HG02885 (cell line): ENCODE results near the gene BRD3OS.

Source experiments
- ATAC-seq: cut with Tn5 transposase; IDR thresholded peaks from one replicate; pipeline ENCODE4 v1.9.1; 2021; ENCODE audit warnings: mild to moderate bottlenecking; ENCODE audit not compliant: unreplicated experiment, poor library complexity

Gene BRD3OS

GRCh38 chr9:134024828-134025605, at the start of gene BRD3OS:
TSS of gene BRD3OS (plus strand) at chr9:134025481. CDS start at chr9:134026748, 1,267 bp downstream.
- ATAC-seq = peak; percentile 92

- no peak for ATAC-seq
Measured at GRCh38 chr9:133975511-133975910, 49.8 kb upstream of the BRD3OS start.

- ATAC-seq = no peak
Measured at GRCh38 chr9:133976191-133976861, 49.0 kb upstream of the BRD3OS start.

- no peak for ATAC-seq
Measured at GRCh38 chr9:133976887-133977286, 48.4 kb upstream of the BRD3OS start.

GRCh38 chr9:133977421-133978201, 47.7 kb upstream of the BRD3OS start:
- no peak for ATAC-seq

- ATAC-seq = no peak
Measured at GRCh38 chr9:133978226-133978898, 46.9 kb upstream of the BRD3OS start.

- no peak for ATAC-seq
Measured at GRCh38 chr9:133978899-133979272, 46.4 kb upstream of the BRD3OS start.

- ATAC-seq = peak; percentile 49
Measured at GRCh38 chr9:133979273-133979920, 45.9 kb upstream of the BRD3OS start.

GRCh38 chr9:133979921-133980863, 45.1 kb upstream of the BRD3OS start:
- no peak for ATAC-seq

GRCh38 chr9:133980864-133981588, 44.3 kb upstream of the BRD3OS start:
- ATAC-seq = no peak

- no peak for ATAC-seq
Measured at GRCh38 chr9:133981589-133981957, 43.7 kb upstream of the BRD3OS start.

GRCh38 chr9:133981958-133982681, 43.2 kb upstream of the BRD3OS start:
- no peak for ATAC-seq

GRCh38 chr9:133982971-133983720, 42.1 kb upstream of the BRD3OS start:
- no peak for ATAC-seq

GRCh38 chr9:133986061-133986460, 39.2 kb upstream of the BRD3OS start:
- ATAC-seq = no peak

GRCh38 chr9:133986774-133987445, 38.4 kb upstream of the BRD3OS start:
- no peak for ATAC-seq

- ATAC-seq = no peak
Measured at GRCh38 chr9:133987446-133987788, 37.9 kb upstream of the BRD3OS start.
